ENCODE data around the gene HSPB3. TPM values are rescaled to one million over a fixed set of nuclear protein-coding genes. Genes with fewer than 3 reads are reported as not detected.
A peak's percentile ranks its signal among the peaks of the same experiment; 100 is the strongest.

HSPB3 gene
- total and polyA plus RNA-seq, 2 donors (not counting 1 experiment from before 2014, with no cell fraction given): 18.6 to 21.1 TPM

DNA sequence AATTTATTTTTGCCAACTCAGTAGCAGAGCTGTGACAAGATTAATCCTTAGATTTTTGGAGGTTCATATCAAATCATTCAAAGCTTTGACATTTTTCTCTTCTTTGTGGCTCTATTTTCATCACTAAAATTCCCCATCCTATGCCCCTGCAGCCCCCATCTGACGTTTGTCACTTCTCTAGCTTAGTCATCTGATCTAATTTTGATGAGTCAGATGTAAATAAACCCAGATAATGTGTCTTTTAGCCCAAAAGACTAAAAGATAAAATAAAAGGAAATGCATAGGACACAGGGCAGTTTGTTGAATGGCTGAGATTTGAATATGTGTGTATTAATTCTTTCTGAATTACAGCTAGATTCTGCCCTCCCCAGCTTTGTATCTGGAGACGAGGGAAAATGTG is 897 bp upstream of the HSPB3 start:
- DNase-seq (ENCODE audit: low read depth in 2 of 2): no peak
- Histone ChIP-seq H3K27me3 (ENCODE audit: control insufficient read depth, insufficient read depth, low read length) (peaks cover 3% of the 10 kb centered on the region), H3K27ac (ENCODE audit: insufficient read depth, low read length) (no peak overlapping the region), H3K9ac (ENCODE audit: insufficient read depth, low read length) (no peak overlapping the region), H2AFZ (ENCODE audit: low read length) (no peak overlapping the region), H3K9me3 (ENCODE audit: control insufficient read depth, insufficient read depth, low read depth, low read length) (no peaks in the 10 kb centered on the region), H4K20me1 (ENCODE audit: control insufficient read depth, extremely low read depth, insufficient read depth, low read length) (no peaks in the 10 kb centered on the region), H3K4me1 (ENCODE audit: control insufficient read depth, extremely low read depth, insufficient read depth, low read length) (peaks cover 23% of the 10 kb centered on the region), H3K36me3 (ENCODE audit: control insufficient read depth, insufficient read depth, low read length) (no peaks in the 10 kb centered on the region), H3K4me3 (replicated peaks in 1 of 4; ENCODE audit: control extremely low read depth in 1 of 4, insufficient read depth in 1 of 4, low read depth in 3 of 4, low read length in 4 of 4) (no peak overlapping the region), H3K79me2 (ENCODE audit: control insufficient read depth, insufficient read depth, low read length) (no peaks in the 10 kb centered on the region), H3K4me2 (ENCODE audit: extremely low read depth, insufficient read depth, low read length) (no peak overlapping the region)
- TF ChIP-seq EZH2 (IDR thresholded peaks at IDR 0.05; ENCODE audit: low read length, missing control alignments): no peak
- TF ChIP-seq, protein P1, sequence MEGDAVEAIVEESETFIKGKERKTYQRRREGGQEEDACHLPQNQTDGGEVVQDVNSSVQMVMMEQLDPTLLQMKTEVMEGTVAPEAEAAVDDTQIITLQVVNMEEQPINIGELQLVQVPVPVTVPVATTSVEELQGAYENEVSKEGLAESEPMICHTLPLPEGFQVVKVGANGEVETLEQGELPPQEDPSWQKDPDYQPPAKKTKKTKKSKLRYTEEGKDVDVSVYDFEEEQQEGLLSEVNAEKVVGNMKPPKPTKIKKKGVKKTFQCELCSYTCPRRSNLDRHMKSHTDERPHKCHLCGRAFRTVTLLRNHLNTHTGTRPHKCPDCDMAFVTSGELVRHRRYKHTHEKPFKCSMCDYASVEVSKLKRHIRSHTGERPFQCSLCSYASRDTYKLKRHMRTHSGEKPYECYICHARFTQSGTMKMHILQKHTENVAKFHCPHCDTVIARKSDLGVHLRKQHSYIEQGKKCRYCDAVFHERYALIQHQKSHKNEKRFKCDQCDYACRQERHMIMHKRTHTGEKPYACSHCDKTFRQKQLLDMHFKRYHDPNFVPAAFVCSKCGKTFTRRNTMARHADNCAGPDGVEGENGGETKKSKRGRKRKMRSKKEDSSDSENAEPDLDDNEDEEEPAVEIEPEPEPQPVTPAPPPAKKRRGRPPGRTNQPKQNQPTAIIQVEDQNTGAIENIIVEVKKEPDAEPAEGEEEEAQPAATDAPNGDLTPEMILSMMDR (conservative IDR thresholded peaks at IDR 0.05 in 1 of 2, IDR thresholded peaks at IDR 0.05 in 1 of 2; ENCODE audit: low read depth in 1 of 2, low read length in 2 of 2): no peak

DNA sequence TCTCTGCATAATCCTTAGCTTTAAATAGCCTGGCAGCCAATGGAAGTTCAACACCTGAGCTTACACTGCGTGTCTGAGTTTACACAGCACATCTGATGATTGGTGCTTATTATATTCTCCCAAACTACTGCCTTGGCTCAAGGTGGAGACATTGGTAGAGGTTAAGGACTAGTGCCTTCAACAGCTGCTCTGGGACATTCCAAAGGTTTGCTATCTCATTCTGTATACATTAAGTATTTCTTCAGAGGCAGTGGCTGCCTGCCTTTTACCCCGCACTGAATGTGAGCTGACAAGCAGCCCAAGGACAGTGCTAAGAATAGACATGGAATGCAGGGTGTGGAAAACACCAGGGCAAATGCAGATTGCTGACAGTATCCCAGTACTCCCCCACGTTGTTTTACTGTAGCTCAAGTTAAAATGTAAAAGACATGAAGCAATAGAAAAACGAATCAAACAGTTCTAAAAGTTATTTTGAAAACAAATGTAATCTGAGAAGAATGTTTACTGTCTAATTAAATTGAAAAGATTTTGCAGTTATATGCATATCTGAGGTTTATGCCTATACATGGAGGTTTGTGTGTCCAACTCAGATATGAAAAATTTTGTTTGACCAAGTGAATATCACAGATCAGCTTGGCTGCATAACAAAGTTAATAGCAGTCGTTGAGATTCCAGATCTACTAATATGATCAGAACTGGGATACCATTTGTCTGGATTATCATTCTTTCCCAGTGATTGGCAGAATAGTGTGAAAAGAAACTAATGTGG is 1.8 kb downstream of the HSPB3 start:
- TF ChIP-seq EZH2 (IDR thresholded peaks at IDR 0.05; ENCODE audit: low read length, missing control alignments): no peak
- TF ChIP-seq, protein P1 (conservative IDR thresholded peaks at IDR 0.05 in 1 of 2, IDR thresholded peaks at IDR 0.05 in 1 of 2; ENCODE audit: low read depth in 1 of 2, low read length in 2 of 2): no peak
- Histone ChIP-seq H3K4me3 (replicated peaks in 1 of 4; ENCODE audit: control extremely low read depth in 1 of 4, insufficient read depth in 1 of 4, low read depth in 3 of 4, low read length in 4 of 4) (peak overlapping the region in 2 of 4 experiments; percentile 1 to 34), H3K9ac (ENCODE audit: insufficient read depth, low read length) (no peak overlapping the region), H3K27me3 (ENCODE audit: control insufficient read depth, insufficient read depth, low read length) (no peaks in the 10 kb centered on the region), H3K4me1 (ENCODE audit: control insufficient read depth, extremely low read depth, insufficient read depth, low read length) (peaks cover 29% of the 10 kb centered on the region), H3K36me3 (ENCODE audit: control insufficient read depth, insufficient read depth, low read length) (no peaks in the 10 kb centered on the region), H3K9me3 (ENCODE audit: control insufficient read depth, insufficient read depth, low read depth, low read length) (no peaks in the 10 kb centered on the region), H3K79me2 (ENCODE audit: control insufficient read depth, insufficient read depth, low read length) (no peaks in the 10 kb centered on the region), H2AFZ (ENCODE audit: low read length) (no peak overlapping the region), H3K27ac (ENCODE audit: insufficient read depth, low read length) (peak overlapping the region; percentile 56), H3K4me2 (ENCODE audit: extremely low read depth, insufficient read depth, low read length) (peak overlapping the region; percentile 2), H4K20me1 (ENCODE audit: control insufficient read depth, extremely low read depth, insufficient read depth, low read length) (no peaks in the 10 kb centered on the region)
- DNase-seq (ENCODE audit: low read depth in 2 of 2): peak; percentile 81 to 82

DNA sequence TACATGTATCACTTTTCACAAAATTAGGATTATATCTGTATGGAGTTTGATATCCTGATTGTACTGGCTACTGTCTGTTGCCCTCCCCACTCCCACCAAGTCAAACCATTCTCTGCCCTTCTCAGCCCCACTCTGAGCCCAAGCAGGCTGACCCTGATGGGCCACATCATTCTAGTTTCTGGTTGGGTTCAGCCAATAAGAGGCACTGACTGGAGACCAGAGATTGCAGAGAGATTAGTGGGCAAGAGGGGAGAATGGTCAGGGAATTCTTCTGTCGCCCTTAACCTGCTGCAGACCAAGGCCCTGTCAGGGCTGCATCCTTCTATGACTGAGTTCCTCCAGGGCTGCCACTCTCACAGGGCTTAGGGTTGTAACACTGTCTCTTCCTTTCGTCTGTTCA is 2.7 kb downstream of the HSPB3 start:
- Histone ChIP-seq H3K9ac (ENCODE audit: insufficient read depth, low read length) (no peak overlapping the region), H3K4me2 (ENCODE audit: extremely low read depth, insufficient read depth, low read length) (no peak overlapping the region), H3K27me3 (ENCODE audit: control insufficient read depth, insufficient read depth, low read length) (no peaks in the 10 kb centered on the region), H3K79me2 (ENCODE audit: control insufficient read depth, insufficient read depth, low read length) (no peaks in the 10 kb centered on the region), H2AFZ (ENCODE audit: low read length) (no peak overlapping the region), H3K9me3 (ENCODE audit: control insufficient read depth, insufficient read depth, low read depth, low read length) (no peaks in the 10 kb centered on the region), H4K20me1 (ENCODE audit: control insufficient read depth, extremely low read depth, insufficient read depth, low read length) (no peaks in the 10 kb centered on the region), H3K27ac (ENCODE audit: insufficient read depth, low read length) (no peak overlapping the region), H3K4me3 (replicated peaks in 1 of 4; ENCODE audit: control extremely low read depth in 1 of 4, insufficient read depth in 1 of 4, low read depth in 3 of 4, low read length in 4 of 4) (no peak overlapping the region), H3K36me3 (ENCODE audit: control insufficient read depth, insufficient read depth, low read length) (no peaks in the 10 kb centered on the region), H3K4me1 (ENCODE audit: control insufficient read depth, extremely low read depth, insufficient read depth, low read length) (peaks cover 29% of the 10 kb centered on the region)
- DNase-seq (ENCODE audit: low read depth in 2 of 2): no peak
- TF ChIP-seq, protein P1 (conservative IDR thresholded peaks at IDR 0.05 in 1 of 2, IDR thresholded peaks at IDR 0.05 in 1 of 2; ENCODE audit: low read depth in 1 of 2, low read length in 2 of 2): no peak
- TF ChIP-seq EZH2 (IDR thresholded peaks at IDR 0.05; ENCODE audit: low read length, missing control alignments): no peak
